GM21423 (cell line): ENCODE measurements around the gene VCP.
A peak's percentile ranks its signal among the peaks of the same experiment; 100 is the strongest.

ENCODE experiments used
- ATAC-seq: cut with Tn5 transposase; IDR thresholded peaks from one replicate; pipeline ENCODE4 v1.9.1; 2021; ENCODE audit warnings: mild to moderate bottlenecking, moderate library complexity; ENCODE audit not compliant: unreplicated experiment

The VCP gene

DNA sequence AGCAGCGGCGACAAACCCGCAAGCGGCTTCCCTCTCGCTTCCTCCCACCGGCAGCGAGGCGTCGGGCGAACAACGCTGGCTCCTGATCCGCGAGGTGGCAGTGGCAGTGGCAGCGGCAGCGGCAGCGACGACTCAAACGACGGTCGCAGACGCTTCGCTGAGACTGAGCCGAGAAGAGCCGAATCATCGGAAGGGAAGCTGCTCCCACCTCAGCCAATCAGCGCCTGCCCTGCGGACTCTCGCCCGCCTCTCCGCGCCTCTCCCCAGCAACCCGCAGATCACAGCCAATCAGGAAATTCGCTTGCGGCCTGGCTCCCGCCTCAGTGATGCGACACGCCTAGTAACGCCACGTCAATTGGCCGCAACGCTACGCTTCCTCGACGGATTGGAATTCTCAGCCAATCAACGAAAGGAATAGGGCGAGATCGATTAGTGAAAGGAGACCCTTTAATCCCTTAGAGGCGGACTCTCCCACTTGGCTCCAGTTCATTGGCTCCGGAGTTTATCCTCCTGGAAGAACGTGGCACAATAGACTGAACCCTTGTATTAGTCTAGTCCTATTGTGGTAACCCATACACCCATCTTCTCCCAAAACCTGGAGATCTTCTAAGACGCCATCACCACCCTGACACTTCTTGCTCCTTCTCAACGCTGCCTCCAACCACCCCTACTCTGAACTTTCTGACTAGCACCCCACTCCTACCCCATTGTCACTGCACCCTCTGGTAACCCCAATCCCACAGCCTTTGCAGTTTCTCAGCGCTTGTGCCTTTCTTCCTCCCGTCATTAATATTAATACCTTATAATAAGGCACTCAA lies at the start of gene VCP:
Gene VCP, minus strand, starts transcription at position 165 of the 818 bp plus-strand sequence. CDS start 272 bp downstream, outside the sequence.
- ATAC-seq = peak; percentile 81

DNA sequence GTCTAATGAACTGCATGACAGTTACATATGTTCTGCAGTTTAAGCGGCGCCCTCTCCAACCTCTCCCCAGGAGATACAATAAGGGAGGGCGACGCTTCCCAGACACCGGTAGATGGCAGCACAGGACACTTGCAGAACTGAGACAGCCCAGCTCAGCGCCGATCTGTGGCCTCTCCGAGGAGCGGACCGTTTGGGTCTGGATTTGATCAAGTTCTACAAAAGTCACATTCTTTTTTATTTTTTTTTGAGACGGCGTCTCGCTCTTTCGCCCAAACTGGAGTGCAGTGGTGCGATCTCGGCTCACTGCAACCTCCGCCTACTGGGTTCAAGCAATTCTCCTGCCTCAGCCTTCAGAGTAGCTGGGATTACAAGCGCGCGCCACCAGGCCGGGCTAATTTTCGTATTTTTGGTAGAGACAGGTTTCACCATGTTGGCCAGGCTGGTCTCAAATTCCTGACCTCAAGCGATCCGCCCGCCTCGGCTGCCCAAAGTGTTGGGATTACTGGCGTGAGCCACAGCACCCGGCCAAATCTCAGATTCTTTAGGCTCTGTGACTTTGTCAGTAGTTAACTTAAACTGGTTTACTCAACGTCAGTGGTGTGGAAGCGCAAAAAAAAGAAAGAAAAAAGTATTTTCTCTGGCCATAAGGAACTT lies 44.6 kb upstream of the VCP start:
- peak; percentile 45 for ATAC-seq

DNA sequence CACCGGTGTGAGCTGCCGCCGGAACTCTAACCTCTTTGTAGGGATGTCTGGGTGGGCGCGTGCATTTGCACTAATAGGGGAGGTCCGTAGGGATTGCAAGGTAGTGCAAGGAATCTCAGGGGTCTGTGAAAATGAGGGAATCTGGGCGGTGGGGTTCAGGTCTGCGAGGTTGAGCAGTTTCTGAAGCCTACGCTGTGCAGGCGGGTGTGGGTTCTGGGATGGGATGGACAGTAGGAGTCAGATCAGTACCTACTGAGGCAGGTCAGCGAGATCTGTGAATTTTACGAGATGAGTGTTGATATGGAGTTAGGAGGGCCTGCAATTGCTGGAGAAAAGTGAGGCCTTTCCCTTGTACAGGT lies 44.1 kb upstream of the VCP start:
- ATAC-seq = no peak

DNA sequence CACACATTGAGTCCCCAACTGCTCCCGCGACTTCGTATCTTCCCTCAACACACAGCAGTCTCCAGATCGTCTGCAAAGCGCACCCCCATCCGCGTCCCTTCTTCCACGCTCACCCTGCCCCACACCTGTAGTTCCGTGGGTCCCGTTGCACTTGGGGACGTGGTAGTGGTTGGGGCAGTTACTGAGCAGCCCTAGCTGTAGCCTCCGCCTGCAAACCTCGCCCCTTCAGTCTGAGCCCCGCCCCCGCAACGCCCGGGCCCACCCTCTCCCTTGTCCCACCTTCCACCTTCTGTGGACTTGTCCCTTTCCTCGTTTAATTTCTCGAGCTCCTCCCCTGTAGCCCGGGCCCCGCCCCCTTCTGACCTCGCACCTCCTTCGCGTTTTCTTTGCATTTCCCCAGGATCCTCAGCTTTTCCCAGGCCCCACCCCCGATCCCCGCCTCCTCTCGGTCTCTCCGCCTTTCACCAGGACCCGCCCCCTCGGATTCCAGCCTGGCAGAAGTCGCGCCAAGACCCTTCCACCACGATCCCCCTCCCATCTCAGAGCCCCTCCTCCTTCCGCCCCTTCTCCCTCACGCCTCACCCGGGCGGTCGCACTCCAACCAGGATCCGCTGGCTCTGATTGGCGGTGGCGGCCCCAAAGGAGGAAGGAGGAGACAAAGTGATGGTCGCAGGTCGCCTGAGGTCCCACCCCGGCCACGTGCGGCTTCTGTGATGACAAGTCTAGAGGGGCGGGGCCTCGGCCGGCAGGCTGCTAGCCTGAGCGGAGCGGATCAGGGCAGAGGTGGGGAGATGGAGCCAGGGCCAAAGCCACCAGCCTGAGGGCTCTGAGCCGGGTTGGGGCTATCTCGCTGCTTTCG lies 43.5 kb upstream of the VCP start, which contains the start of gene ATOSB:
Gene ATOSB, minus strand, starts transcription at position 183 of the 859 bp plus-strand sequence. CDS start 7,588 bp downstream, outside the sequence.
- peak; percentile 54 for ATAC-seq

DNA sequence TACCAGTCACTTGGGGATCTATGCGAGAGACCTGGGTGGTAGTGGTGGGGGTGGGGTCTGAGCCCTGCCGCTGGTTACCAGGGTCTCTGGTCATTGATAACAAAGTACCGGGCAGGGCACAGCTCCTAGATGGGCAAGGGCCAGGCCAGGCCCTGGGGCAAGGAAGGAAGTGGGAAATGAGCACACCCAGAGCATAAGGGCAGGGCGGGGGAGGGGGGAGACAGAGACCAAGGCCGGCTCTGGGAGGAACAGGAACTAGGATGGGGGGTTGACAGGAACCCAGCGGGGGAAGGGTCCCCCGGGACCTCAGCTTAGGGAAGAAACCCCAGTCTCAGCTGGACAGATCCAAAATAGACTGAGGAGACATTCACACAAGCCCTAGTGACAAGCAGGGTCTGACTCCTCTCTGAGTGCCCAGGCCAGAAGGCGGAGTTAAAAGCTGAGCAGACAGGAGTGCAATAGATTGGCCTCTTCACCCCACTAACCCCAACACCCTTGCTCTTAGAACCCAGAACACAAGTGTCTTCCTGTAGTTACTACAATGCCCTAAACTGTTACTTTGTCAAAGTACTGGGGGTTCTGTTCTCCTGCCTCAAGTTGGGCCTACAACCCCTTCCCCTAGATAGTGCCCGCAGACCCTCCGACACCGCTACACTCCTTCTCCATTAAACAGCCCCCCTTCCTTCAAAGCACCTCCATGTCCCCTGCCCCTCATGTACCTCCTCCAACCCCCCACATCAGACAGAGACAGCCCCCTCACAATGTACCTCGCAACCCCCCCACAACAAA lies 42.6 kb upstream of the VCP start:
- no peak for ATAC-seq

DNA sequence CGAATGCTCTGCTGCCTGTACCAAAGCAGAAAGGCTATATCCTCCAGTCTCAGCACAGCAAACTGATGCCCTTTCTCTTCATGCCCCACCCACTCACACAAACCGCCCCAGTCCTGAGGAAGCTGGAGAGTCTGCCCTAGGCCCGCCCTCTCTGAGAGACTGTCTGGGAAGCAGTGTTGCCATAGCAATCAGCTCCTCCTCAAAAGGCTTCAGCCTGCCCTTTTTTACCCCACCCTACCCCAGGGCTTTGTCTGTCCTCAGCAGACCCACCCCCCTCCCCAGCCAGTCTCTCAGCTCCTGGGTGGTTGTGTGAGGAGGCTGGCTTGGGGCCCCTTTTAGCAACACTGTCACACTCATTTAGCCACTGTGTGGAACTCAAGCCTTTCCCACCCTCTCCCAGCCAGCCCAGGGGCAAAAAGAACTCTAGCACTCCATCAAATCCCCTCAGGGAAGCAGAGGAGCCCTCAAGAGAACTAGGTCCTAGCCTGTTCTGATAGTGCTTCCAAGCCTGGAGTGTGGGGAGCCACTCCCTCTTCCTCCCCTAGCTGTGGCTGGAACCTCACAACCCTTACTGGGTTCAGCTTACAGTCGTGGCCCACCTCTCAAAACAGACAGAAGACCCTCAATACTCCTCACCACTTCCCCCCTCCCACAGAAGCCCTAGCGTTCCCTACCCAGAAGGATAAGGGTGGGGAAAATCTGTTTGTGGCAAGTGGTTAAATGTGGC lies 41.9 kb upstream of the VCP start:
- no peak for ATAC-seq

DNA sequence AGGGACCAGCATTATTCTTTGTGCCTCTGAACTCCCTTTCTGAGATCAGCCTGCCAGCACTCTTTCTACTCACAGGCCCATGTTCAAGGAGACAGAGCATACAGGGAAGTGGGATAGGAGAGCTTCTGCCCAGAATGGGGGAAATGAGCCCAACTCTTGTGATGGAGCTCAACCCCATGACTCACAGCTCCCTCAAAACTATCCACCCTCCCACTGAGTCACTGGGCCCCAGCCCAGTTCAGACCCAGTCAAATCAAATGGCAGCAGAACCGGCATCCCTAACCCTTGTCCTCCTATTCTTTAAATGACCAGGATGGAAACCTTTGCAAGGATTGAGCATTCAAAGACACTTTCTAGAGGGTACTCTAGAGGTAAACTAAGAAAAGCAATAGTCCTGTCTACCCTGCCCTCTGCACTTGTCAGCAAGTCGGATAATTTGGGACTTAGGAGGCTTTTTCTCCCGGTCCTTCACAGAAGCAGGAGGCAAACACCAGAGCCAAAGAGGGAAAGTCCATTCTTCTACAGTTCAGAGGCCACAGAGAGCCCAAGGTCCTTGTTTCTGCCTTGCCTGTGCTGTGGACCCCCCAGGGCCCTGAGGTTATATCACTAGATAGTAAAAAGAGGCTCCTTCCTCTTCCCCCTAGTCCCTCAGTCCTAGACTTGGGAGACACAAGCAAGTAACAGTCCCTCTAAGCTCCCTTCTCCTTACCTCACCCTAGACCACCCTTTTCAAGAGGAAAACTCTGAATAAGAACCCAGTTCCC lies 40.0 kb upstream of the VCP start:
- ATAC-seq = no peak

DNA sequence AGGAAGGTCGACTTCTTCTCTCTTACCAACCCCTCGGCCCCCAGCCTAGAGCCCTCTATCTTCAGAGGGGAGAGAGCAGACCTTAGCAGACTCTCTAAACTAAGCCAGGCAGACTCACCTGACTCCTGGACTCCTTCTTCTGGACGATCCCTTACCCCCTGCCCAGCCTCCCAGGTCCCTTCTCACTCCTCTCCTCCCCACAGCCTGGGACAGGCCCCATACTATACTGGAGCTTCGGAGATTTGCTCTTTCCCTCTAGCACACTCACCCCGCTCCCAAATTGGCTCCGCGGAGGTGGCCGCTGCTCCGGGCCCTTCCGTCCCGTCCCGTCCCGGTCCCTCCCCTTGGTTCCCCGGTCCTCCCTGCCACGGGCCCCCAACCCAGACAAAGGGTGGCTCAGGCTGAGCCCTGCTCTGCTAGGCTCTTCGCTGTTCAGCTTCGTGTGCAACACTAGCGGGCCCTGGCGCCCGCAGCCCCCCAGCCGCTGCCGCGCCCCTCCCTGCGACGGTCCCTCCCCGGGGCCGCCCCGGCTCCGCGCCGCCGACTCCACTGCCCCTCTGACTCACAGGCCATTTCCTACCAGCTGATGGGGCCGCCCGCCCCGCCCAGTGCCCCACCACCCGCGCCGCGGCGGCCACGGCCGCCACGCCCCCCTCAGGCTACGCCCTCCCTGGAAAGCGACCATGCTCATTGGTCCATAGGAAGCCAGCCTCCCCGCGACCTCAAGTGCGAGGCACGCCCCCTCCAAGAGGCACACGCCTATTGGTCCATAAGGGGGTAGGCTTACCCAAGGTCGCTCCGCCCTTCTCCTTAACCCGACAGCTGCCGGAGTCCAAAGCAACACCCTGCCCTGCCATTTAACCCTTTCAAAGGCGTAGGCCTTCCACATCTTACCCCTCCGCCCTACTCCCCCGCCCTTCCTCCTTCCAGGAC lies 38.8 kb upstream of the VCP start:
- ATAC-seq = peak; percentile 59

DNA sequence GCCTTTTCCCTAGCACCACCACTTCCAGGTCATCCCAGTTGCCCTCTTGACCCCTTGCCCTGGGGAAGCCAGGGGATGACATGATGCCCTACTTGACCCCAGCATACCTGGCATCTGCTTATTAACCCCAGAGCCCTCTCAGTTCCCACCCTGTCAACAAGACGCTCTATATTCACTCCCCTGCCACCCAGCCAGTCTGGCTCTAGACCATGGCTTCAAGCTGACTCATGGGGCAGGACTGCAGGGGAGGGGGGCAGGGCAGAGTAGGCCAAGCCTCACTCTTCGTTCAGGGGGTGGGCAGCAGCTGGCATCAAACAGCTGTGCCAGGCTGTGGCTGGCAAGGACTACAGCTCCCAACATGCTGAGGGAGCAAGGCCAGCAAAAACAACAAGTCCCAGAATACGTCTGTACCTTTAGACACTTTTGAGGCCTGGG lies 37.9 kb upstream of the VCP start:
- ATAC-seq = no peak

DNA sequence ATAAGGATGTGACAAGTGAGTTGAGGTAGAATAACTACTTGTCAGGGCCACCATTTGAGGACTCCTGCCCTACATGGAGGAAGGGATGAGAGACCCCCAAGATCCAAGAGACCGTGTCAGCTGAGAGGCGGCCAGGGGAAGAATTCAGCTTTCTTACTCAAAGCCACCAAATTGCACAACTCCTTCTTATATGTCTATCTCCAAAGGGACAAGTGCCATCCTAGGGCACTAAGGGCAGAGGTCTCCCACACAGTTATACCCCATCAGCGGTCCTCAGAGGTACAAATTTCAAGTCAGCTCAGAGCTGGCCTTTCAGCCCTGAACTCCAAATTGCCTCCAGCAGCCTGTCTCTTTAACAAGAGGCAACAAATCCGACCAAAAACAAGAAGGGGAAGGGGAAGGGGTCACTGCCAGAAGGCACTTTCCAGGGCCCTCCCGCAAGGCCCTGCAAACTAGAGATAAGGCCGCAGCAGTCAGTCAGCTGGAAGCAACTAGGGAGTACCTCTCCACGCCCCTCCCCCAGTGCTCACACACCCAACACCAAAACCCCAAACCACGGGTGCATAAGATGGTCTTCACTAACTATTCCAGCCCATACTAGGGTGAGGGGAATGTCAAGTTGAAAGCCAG lies 36.6 kb upstream of the VCP start:
- no peak for ATAC-seq

DNA sequence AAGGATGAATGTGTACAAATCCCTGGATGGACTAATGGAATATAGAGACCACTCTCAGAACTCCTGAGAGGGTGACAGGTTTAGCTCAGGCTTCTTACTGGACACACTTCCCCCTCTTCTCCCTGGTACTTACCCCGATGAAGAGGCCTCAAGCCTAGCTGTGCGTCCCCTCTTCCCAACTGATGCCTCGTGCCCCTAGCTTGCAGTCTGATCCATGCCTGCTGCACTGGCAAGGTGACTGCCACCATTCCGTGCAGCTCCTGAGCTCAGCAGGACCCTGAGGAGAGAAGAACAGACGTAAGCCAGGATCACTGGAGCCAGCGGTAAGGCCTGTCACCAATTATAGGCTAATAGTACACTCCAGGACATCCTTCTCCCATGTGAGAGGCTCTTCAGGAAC lies 36.0 kb upstream of the VCP start:
- no peak for ATAC-seq

DNA sequence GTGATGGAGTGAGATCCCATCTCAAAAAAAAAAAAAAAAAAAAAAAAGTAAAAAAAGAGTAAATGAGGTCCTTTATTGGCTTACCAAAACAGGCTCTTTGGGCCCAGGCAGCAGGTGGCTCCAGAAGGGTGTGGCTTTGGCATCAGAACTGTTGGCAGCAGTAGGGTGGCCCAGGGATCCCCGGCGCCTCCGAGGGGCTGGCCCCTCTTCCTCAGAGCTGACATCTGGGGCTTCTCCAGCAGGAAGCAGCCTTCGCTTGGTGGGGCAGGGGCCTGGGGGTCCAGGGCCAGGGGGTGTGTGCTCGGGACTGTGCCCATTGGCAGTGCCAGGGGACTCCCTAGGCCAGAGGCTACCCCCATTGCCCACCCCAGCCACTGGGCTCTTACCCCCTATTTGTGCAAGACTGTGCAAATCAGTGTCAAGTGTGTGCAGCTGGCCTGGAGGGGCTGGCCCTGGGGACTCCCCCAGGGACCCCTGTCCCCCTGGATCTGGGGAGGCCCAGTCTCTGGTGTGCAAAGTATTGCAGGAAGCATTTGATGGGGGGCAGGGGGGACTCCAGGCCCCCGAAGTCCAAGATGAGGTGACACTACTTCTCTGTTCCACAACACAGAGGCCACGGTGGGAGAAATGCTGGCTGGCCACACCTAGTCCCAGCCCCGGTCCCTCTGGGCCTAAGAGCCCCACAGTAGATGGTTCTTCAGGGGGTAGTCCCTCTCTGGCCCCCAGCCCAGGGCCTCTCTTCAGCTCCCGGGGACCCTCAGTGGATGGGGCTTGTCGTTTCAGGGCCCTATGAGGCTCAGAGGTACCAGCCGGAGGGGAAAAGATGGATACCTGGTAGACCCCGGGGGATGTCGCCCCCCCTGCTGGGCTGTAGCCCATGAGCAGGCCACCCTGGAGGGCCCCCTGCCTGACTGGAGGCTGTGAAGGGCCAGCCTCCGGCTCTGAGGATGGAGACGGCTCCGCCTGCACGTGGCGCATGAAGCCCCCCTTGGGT lies 35.2 kb upstream of the VCP start:
- ATAC-seq = no peak

DNA sequence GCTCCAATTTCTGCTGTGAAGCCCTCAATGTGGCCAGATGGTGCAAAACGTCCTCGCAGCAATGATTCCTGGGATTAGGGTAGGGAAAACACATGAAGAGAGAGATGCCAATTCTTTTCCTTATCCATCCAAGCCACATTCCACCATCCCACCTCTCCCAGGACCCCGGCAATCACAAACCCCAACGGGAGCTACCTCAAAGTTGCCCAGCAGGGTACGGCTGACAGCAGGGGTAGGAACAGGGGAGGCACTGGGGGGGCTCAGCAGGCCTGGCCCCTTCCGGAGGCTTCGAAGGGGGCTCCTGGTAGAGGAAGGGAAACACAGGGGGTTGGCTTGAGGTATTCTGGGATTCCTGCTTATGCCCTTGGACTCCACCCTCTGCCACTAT lies 33.9 kb upstream of the VCP start:
- ATAC-seq = no peak

DNA sequence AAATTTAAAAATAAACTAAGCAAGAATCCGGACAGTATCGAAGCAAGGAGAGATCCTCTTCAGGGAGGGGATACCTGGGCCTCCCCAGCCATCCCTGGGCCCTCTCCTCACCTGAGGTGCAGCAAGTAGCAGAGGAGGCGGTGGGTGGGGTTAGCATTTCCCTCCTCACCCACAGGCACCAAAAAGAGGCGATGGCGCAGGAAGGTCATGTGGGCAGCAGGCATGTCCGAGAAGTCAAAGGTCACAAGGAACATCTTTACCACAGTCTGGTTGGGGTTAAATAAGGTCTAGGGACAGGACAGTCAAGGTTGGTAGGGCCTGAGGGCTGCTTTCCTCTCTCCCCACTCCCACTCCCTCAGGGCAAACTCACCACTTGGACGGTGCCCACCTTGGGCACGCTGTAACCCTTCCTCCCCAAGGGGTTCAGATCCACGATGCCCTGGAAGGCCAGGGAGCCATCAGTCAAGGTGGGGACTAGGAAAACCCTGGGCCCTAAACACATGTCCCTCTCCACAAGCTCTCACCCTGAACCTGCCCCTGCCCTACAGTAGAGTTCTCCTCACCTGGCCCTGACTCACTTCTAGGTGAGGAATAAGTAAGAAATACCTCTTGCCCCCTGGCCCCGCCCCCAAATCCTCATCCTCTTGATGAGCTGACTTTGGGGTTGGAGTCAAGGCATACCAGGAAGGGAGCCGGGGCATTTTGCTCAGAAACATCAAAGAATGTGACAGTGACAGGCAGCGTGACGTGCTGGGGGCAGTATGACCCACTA lies 33.3 kb upstream of the VCP start:
- no peak for ATAC-seq

DNA sequence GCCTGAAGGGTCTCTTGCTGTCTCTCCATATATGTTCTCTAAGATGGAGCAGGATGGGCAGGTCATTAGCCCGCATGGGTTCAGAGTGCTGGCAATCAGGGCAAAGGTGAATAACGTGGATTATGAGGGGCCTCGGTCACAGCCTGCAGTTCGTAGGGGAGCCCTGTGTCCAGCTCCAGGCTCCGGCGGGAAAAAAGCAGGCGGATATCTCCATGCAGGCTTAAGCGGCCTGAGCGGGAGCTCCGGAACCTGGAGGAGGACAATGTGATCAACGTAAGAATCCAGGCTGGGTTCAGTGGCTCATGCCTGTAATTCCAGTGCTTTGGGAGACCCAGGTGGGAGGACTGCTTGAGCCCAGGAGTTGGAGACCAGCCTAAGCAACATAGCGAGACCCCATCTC lies 32.7 kb upstream of the VCP start:
- no peak for ATAC-seq

DNA sequence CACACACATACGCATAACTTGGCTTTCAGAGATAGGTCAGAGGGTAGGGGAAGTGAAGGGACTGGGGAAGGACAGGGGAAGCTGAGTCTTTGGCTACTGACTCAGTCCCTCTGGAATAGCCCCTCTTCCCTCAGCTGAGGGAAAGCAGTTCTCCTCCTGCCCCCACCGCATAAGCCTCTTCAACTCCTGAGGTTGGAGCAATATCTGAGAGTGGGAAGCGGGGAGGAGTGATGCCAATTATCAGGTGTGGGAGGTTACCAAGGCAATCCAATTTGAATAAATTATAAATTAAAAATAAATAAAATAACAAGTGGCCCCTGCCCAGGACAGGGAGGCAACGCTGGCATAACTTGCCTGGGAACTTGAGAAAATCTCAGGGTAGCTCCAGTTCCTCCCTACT lies 32.2 kb upstream of the VCP start:
- ATAC-seq = no peak
